Aorta (tissue), 5 donors: ENCODE measurements around the gene TUBB4B. TPM values are rescaled to one million over a fixed set of nuclear protein-coding genes. Genes with fewer than 3 reads are reported as not detected.
A peak's percentile ranks its signal among the peaks of the same experiment; 100 is the strongest.

Experiments used
- ATAC-seq: fragments of 200-7000 bp; cut with Tn5 transposase; one replicate; pipeline ENCODE4 v1.9.1; 2022; ENCODE audit warnings: moderate library complexity; ENCODE audit not compliant: low FRiP score
- DNase-seq, 2 donors: peaks; one replicate each; pipeline ENCODE4 v3.0.0-alpha.2; 2020
- H3K27ac ChIP-seq, 2 donors: one replicate each; pipeline ENCODE4 v1.5.1; 2013; ENCODE audit warnings: low read length in 2 of 2, mild to moderate bottlenecking in 2 of 2, moderate library complexity in 2 of 2, control low read depth in 1 of 2, inconsistent platforms in 1 of 2, low read depth in 1 of 2
- H3K27me3 ChIP-seq, 2 donors: one replicate each; pipeline ENCODE4 v1.6.1; 2013; ENCODE audit warnings: control low read depth in 1 of 2, low read length in 1 of 2, mild to moderate bottlenecking in 1 of 2, moderate library complexity in 1 of 2; ENCODE audit not compliant: insufficient read depth in 2 of 2, control insufficient read depth in 1 of 2
- H3K36me3 ChIP-seq, 2 donors: one replicate each; pipeline ENCODE4 v1.6.1; 2013; ENCODE audit warnings: control low read depth in 1 of 2, low read length in 1 of 2, mild to moderate bottlenecking in 1 of 2; ENCODE audit not compliant: insufficient read depth in 2 of 2, control insufficient read depth in 1 of 2
- H3K4me1 ChIP-seq, 2 donors: one replicate each; pipeline ENCODE4 v1.6.1; 2013; ENCODE audit warnings: low read length in 2 of 2, control low read depth in 1 of 2, mild to moderate bottlenecking in 1 of 2, moderate library complexity in 1 of 2; ENCODE audit not compliant: insufficient read depth in 2 of 2, control insufficient read depth in 1 of 2
- H3K4me3 ChIP-seq, 2 donors: one replicate each; pipeline ENCODE4 v1.5.1; 2013; ENCODE audit warnings: low read length in 2 of 2, control low read depth in 1 of 2, mild to moderate bottlenecking in 1 of 2
- H3K9me3 ChIP-seq: one replicate; pipeline ENCODE4 v1.6.1; 2013; ENCODE audit warnings: mild to moderate bottlenecking, low read length; ENCODE audit not compliant: control insufficient read depth
- WGBS, 2 donors: extraction: QIAGEN DNeasy Blood & Tissue Kit; methylation state at CpG; one replicate each; pipeline ENCODE4 v1.1.7; 2013; 5-methylcytosine and 5-hydroxymethylcytosine counted together
- intact Hi-C, 2 donors: fragments of 100-400 bp; cut with DNase I; formaldehyde crosslinking; loops; one replicate each; pipeline versions ENCODE4 v1.14.2 to v1.15.0; 2022
- polyA plus RNA-seq, 2 donors: library from polyadenylated mRNA; stranded (reverse); fragments of 200-250 nt; gene quantifications; one replicate each; pipeline ENCODE4 v1.2.3, GENCODE V29; 2013
- total RNA-seq, 2 donors: library from RNA; stranded (reverse); fragmentation: NEBNext Ultra II Directional; extraction: Animal tissue kit (Norgen Biotek cat#: 25700); gene quantifications; one replicate each; pipeline ENCODE4 v1.2.1, GENCODE V29; 2021
- donor health status: healthy with polysubstance abuse.
- donor health status: Bipolar disorder and iron deficiency.
- donor health status: DM: no; HTN: no; CAD: no.
- donor health status: DM: no; HTN: no; CAD: no.
- donor health status: DM: yes; HTN: yes; CAD: no.

Gene TUBB4B
- total and polyA plus RNA-seq, 4 donors, result 86.9 to 152 (median 111) TPM

GRCh38 chr9:137262909-137263285, 21.8 kb downstream of the TUBB4B start:
- H3K9me3 ChIP-seq, result no peaks in the 10 kb centered on the region
- H3K4me3 ChIP-seq, result no peak overlapping the region
- H3K4me1 ChIP-seq, result no peaks in the 10 kb centered on the region
- ATAC-seq, result peak; percentile 51
- DNase-seq, result no peak
- H3K27ac ChIP-seq, result no peak overlapping the region
- WGBS, 2 donors, result 90 to 93% methylated on average over 24 of the region's 24 CpGs
- intact Hi-C loops, result no loop called here
- H3K36me3 ChIP-seq, result peaks cover 0 to 2% of the 10 kb centered on the region in 2 donors
- H3K27me3 ChIP-seq, result no peaks in the 10 kb centered on the region

DNA sequence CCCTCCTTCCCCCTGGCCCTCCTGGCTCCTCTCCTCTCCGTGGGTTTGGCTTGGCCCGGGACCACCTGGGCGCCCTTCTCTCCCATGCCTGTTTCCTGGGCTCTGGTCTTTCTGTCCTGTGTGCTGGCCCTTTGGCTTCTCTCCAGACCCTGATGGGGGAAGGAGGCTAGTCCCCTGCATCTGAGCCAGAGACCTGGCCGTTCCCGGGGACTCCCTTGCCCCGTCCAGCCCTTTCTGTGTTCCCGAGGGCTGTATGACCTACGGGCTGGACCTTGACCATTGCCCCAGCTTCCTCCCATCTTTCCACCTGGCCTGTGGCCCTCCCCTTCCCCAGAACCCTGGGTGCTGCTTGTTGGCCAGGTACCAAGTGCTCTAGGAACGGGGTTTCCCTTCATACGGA, 22.4 kb downstream of the TUBB4B start:
- Histone ChIP-seq H3K36me3 (peaks cover 0 to 2% of the 10 kb centered on the region in 2 donors), H3K27me3 (no peaks in the 10 kb centered on the region), H3K4me1 (no peaks in the 10 kb centered on the region), H3K4me3 (no peak overlapping the region), H3K9me3 (no peaks in the 10 kb centered on the region), H3K27ac (no peak overlapping the region)
- no peak for DNase-seq
- no peak for ATAC-seq
- 78 to 82% methylated on average over 10 of the region's 10 CpGs for WGBS, 2 donors
- intact Hi-C loops, result no loop called here

DNA sequence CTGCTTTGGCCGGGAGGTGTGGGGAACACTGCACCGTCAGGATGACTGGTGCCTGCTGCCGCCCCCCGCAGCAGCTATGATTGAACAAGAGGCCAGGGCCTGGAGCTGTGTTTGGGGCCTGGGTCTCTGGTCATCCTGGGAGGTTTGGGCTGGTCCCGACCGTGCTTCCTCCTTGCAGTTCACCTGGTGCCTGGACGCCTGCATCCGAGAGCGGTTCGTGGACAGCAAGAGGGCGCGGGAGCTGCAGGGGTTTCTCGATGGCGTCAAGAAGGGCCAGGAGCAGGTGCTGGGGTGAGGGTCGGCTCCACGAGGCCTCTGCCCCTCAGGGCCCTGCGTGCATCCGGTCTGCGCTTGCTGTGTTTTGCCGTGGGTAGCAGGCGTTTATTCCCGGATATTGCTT, 23.0 kb downstream of the TUBB4B start:
- DNase-seq (peak in 1 of 2 donors; percentile 73), ATAC-seq (no peak)
- Histone ChIP-seq H3K27me3 (no peaks in the 10 kb centered on the region), H3K9me3 (no peaks in the 10 kb centered on the region), H3K4me1 (peaks cover 0 to 4% of the 10 kb centered on the region in 2 donors), H3K4me3 (no peak overlapping the region), H3K36me3 (peaks cover 0 to 2% of the 10 kb centered on the region in 2 donors), H3K27ac (no peak overlapping the region)
- 92 to 94% methylated on average over 22 of the region's 22 CpGs for WGBS, 2 donors
- intact Hi-C loops, result no loop called here

- H3K27me3 ChIP-seq, result no peaks in the 10 kb centered on the region
- no peak overlapping the region for H3K27ac ChIP-seq
- no peaks in the 10 kb centered on the region for H3K9me3 ChIP-seq
- intact Hi-C loops, result no loop called here
- peak in 1 of 2 donors; percentile 35 for DNase-seq
- peaks cover 0 to 2% of the 10 kb centered on the region in 2 donors for H3K36me3 ChIP-seq
- 90 to 96% methylated on average over 29 of the region's 29 CpGs for WGBS, 2 donors
- no peak overlapping the region for H3K4me3 ChIP-seq
- peaks cover 2 to 4% of the 10 kb centered on the region in 2 donors for H3K4me1 ChIP-seq
- no peak for ATAC-seq
Measured at GRCh38 chr9:137265496-137266161, 24.5 kb downstream of the TUBB4B start.

- no peak for ATAC-seq
Measured at GRCh38 chr9:137266162-137266527, 25.1 kb downstream of the TUBB4B start.

DNA sequence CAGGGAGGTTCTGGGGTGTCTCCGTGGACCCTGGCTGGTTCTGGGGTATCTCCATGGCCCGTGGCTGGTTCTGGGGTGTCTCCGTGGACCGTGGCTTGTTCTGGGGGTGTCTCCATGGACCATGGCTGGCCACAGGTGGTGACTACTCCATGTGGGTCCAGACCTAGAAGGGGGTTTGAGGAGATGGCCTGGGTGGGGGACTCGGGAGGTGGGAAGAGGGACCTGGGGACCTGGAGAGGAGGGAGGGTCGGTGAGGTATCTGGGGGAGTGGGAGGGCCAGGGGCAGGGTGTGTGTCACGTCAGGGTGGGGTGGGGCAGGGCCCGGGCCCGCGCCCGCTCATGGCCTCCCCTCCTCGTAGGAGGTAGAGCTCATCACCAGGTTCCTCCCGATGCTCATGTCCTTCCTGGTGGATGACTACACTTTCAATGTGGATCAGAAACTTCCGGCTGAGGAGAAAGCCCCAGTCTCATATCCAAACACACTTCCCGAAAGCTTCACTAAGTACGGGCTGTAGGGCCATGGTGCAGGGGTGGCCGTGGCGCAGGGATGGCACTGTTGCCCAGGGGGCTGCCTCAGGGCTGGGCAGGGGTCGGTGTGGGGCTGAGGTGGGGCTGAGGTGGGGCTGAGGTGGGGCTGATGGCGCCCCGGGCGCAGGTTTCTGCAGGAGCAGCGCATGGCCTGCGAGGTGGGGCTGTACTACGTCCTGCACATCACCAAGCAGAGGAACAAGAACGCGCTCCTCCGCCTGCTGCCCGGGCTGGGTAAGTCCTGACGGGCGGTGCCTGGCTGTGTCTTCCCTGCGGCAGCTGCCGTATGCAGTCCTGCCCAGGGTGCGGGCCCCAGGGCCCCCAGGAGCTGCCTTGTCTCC, 25.7 kb downstream of the TUBB4B start:
- DNase-seq (no peak), ATAC-seq (no peak)
- 89 to 95% methylated on average over 34 of the region's 34 CpGs for WGBS, 2 donors
- intact Hi-C loops, result no loop called here
- Histone ChIP-seq H3K4me1 (peaks cover 2 to 4% of the 10 kb centered on the region in 2 donors), H3K9me3 (no peaks in the 10 kb centered on the region), H3K36me3 (peaks cover 0 to 2% of the 10 kb centered on the region in 2 donors), H3K27me3 (no peaks in the 10 kb centered on the region), H3K27ac (no peak overlapping the region), H3K4me3 (no peak overlapping the region)

More at GRCh38 chr9:137266162-137266527, 25.1 kb downstream of the TUBB4B start:
- Histone ChIP-seq H3K27ac (no peak overlapping the region), H3K9me3 (no peaks in the 10 kb centered on the region), H3K27me3 (no peaks in the 10 kb centered on the region), H3K36me3 (peaks cover 0 to 2% of the 10 kb centered on the region in 2 donors), H3K4me3 (no peak overlapping the region), H3K4me1 (peaks cover 2 to 4% of the 10 kb centered on the region in 2 donors)
- intact Hi-C loops, result no loop called here
- WGBS, 2 donors, result 85 to 89% methylated on average over 15 of the region's 15 CpGs
- peak in 1 of 2 donors; percentile 76 for DNase-seq

DNA sequence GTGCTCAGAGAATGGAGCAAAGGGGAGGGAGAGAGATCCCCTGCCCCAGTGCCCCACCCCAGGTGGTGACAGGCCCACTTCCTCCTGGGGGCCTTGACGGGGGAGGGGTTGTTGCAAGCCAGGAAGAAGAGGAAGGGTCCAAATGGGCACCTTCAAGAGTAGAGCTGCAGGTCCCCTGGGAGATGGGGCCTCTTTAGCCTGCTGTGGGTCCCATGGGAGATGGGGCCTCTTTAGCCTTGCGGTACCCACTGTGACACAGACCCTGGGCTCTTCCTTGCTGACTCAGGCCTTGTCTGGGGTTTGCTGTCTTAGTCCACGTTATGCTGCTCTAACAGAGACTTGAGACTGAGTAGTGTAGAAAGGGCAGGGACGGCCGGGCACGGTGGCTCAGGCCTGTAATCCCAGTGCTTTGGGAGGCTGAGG, 26.9 kb downstream of the TUBB4B start:
- Histone ChIP-seq H3K36me3 (peaks cover 0 to 2% of the 10 kb centered on the region in 2 donors), H3K4me1 (peaks cover 2 to 4% of the 10 kb centered on the region in 2 donors)
- intact Hi-C loops, result no loop called here

GRCh38 chr9:137268538-137269201, 27.6 kb downstream of the TUBB4B start:
- WGBS, 2 donors, result 74 to 75% methylated on average over 19 of the region's 19 CpGs
- H3K27me3 ChIP-seq, result no peaks in the 10 kb centered on the region
- no peak overlapping the region for H3K4me3 ChIP-seq
- DNase-seq (no peak), ATAC-seq (no peak)
- peak overlapping the region; percentile 46 to 68 for H3K27ac ChIP-seq
- intact Hi-C loops, result no loop called here
- no peaks in the 10 kb centered on the region for H3K9me3 ChIP-seq
- H3K4me1 ChIP-seq, result peaks cover 2 to 4% of the 10 kb centered on the region in 2 donors
- peaks cover 0 to 2% of the 10 kb centered on the region in 2 donors for H3K36me3 ChIP-seq

More for the DNA sequence above, 26.9 kb downstream of the TUBB4B start:
- 94% methylated on average over 6 of the region's 6 CpGs for WGBS, 2 donors
- Histone ChIP-seq H3K4me3 (no peak overlapping the region), H3K27ac (peak overlapping the region in 1 of 2 donors; percentile 11), H3K27me3 (no peaks in the 10 kb centered on the region), H3K9me3 (no peaks in the 10 kb centered on the region)
- DNase-seq (no peak), ATAC-seq (no peak)
